Stimulated activated CD8-positive, alpha-beta memory T cell treated with anti-CD3 and anti-CD28 coated beads, Interleukin-4, amount 100 ng/mL, for 48 hours (primary cell): Measurements from ENCODE around the gene CCDC158.
"Not testable (repeated sequence)": the region's sequence is repeated elsewhere in the genome, so short reads cannot be mapped to it uniquely, and the experiment has no call there.

Experiments used
- DNase-seq: peaks from one replicate; pipeline ENCODE4 v3.0.0-alpha.2; 2020

CCDC158 gene

DNA sequence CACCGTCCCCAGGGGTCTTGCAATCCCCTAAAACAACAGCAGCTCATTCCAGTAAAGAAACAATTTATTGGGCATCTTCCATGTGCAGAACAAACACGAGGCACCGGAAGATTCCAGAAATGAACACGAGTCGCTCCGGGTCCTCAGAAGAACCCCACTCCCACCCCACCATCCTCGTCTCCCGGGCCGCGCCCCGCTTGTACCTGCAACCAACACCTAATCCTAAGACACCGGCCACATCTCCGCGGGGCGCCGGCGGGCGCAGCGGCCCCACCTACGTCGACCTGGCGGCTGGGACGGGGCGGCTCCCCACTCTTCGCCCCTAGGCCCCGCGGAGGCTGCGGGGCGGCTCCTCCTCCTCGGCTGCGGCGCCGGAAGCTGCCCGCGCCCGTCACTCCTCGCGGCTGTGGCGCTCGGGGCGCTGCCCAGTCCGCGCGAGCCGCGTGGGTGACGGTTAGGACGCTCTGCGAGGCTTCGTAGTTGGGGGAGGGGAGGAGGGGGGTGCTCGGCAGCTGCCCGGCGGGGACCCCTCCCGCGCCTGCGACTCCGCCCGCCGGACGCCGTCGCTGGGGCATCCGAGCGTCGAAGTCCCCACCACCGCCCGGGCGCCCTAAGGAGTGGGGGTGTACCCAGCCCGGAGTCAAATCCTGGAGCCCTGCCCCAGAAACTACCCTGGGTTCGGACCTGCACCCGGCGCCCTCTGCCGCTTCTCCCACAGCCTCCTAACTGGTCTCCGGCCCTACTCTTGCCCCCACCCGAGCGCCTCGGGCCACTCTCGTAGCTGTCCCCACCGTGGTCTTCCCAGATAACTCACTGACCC, at the start of gene CCDC158:
CCDC158 (minus strand) TSS at position 380 of the 820 bp plus-strand sequence. CDS start 17,934 bp downstream, outside the sequence.
- no peak for DNase-seq

DNA sequence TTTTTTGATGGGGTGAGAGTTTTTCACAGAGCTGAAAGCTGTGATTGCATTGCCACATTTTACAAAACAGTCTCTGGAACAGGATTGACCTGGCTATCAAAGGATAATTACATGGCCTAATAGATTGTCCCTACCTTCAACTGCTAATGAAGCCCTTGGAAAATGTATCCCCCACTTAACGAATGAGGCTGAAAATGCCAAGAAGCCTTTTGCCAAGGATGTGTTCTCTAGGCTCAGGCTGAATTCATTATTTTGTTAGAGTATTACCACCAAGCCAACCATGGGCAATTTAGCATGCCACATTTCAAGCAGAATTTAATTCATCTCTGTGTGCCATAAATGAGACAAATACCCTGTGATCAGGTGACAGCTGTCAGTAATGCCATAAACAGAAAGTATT, 49.6 kb upstream of the CCDC158 start:
- no peak for DNase-seq

DNA sequence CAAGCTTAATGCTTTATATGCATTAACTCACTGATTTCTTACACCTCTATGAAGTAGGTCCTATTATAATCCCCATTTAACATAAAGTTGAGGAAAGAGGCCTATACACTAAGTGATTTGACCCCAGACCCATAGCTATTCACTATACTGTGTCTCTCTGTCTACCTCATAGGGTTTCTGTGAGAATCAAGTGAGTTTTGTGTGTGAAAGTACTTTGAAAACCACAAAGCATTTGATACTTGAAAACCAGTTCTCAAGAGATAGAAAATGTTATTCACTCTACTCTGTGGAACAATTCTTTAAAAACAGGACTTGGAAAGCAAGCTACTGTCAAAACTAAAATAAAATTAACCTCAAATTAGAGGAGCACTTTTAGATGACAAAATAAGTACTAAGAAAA, 49.1 kb upstream of the CCDC158 start:
- no peak for DNase-seq

DNA sequence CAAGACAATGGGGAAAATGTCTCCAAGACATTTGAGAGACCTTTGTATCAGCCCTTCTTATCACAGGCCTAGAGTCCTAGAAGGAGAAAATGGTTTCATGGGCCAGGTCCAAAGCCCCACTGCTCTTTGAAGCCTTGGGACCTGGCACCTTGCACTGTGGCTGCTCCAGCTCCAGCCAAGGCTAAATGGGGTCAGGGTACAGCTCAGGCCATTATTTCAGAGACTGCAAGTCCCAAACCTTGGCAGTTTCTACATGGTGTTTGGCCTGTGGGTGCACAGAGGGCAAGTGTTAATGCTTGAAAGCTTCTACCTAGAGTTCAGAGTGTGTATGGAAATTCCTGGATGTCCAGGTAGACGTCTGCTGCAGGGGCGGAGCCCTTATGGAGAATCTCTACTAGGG, 42.6 kb upstream of the CCDC158 start:
- no peak for DNase-seq

DNA sequence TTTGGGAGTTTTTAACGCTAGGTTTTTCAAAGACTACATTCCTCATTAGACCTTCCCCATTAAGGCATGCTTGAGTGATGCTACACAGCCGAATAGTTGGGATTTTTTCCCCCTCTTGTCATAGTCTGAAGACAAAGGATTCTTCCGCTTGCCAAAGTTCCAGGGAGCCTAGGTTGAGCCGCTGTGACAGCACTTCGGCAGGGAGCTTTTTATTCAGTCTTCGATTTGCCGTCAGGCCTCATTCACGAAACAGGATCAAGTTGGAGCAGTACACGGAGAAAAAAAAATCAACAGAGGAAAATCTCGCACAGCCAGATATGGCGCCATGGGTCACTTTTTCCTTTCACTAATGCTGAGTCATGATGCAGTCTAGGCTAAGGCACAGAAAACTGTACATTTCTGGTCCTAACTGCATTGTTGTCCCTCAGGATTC, 38.4 kb upstream of the CCDC158 start:
- no peak for DNase-seq

DNA sequence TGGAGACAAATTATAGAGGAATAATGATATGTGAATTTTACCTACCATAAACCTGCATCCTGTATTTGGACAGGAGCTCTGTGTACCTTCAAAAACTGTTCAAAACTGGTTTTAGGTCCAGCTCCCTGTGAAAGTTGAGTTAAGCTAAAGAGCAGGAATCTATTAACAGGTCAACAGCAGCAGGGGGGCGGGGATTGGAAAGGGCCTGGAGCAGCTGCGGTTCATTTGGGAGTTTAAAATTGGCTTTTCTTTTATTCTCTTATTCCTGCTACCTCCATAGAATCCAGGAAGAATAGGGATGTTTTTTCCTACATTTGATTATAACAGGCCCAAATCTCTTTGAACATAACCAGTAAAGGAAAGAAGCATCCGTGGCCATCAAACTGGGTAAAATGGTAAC, 37.9 kb upstream of the CCDC158 start:
- no peak for DNase-seq

DNA sequence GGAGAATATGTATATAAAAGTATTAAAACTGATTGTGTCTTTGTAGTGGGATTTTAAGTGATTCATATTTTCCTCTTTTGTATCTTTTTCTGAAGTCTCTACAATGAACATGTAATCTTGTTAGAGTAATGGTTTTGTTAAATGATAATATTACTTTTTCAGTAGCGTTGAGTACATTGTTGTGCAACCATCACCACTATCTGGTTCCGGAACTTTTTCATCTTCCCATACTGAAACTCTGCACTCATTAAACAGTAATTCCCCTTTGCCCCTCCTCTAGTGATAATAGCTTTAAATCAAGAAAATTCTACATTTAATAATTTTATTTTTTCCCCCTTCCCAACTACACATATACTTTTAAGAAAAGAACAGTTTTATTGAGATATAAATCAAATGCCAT, 37.4 kb upstream of the CCDC158 start:
- DNase-seq = no peak

DNA sequence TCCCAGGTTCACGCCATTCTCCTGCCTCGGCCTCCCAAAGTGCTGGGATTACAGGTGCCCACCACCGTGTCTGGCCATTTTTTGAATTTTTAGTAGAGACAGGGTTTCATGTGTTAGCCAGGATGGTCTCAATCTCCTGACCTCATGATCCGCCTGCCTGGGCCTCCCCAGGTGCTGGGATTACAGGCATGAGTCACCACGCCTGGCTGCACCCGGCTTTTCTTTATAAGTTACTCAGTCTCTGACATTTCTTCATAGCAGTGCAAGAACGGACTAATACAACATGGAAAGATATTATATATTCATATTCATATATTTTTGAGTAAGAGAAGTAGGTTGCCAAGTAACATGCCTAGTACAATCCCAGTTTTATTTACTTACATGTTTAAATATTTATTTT, 36.9 kb upstream of the CCDC158 start:
- DNase-seq = no peak

DNA sequence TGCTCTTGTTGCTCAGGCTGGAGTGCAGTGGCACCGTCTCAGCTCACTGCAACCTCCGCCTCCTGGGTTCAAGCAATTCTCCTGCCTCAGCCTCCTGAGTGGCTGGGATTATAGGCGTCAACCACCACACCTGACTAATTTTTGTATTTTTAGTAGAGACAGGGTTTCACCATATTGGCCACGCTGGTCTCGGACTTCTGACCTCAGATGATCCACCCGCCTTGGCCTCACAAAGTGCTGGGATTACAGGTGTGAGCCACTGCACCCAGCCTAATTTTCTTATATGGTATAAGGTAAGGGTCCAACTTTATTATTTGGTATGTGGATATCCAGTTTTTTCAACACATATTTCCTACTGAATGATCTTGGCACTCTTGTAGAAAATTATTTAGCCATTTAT, 33.1 kb upstream of the CCDC158 start:
- DNase-seq = not testable (repeated sequence)

DNA sequence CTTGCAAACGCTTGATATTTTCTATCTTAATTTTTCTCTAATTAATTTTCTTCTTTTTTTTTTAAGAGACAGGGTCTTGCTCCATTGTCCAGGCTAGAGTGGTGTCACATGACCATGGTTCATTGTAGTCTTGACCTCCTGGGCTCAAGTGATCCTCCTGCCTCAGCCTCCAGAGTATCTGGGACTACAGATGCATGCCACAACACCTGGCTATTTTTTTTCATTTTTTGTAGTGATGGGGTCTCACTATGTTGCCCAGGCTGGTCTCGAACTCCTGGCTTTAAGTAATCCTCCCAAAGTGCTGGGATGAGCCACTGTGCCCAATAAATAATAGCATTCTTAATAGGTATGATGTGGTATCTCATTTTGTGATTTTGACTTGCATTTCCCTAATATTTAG, 32.3 kb upstream of the CCDC158 start:
- no peak for DNase-seq

DNA sequence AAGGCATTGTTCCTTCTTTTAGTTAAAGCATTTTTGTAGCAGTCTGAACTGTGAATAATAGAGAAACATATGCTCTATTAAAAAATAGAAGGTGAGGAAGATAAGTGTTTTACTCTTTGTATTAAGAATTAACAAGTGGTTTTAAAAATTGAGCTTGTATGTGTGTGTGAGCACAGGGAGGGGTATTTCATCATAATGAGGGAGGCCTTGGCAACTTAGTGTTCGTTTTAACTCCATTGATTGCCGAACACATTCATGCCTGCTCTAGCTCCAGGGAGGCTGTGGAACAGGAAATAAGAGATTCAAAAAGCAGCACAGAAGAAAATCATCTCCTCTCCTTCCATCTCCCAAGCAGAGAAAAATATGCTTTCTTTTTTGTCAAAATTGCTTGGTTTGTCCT, 28.9 kb upstream of the CCDC158 start:
- DNase-seq = no peak

DNA sequence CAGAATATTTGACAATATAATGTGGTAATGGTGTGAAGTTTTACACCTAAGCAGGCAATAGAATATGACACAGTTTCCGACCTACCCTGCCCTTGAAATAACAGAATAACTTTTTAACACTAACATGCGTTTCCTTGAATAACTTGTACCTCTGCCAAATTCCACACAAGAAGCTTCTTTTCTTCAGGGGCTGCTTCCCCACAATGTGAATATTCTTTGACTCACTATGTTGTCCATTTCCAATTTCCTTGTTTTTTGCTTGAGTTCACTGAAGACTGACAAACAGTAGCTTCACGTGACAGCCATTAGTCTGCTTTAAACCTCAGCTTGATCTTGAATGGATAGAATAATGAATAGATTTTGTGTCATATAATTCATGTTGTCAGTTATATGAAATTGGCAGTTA, 28.4 kb upstream of the CCDC158 start:
- DNase-seq = no peak

DNA sequence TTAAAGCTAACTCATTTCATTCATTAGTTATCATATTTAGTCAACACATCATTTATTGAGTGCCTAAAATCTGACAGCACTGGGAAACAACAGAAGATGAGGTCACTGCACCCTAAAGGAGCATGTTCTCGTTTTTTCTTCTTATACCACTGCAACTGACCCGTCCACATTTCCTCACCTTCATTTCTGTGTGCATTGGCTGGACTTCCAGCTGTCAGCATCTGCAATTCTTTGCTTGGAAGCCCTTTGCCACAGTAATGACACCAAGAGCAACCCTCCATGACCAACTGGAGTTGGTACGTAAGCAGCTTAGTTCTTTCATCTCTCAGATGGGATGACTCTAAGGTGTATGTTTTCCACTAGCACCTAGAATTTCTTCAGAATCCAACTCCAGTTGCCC, 27.3 kb upstream of the CCDC158 start:
- no peak for DNase-seq

DNA sequence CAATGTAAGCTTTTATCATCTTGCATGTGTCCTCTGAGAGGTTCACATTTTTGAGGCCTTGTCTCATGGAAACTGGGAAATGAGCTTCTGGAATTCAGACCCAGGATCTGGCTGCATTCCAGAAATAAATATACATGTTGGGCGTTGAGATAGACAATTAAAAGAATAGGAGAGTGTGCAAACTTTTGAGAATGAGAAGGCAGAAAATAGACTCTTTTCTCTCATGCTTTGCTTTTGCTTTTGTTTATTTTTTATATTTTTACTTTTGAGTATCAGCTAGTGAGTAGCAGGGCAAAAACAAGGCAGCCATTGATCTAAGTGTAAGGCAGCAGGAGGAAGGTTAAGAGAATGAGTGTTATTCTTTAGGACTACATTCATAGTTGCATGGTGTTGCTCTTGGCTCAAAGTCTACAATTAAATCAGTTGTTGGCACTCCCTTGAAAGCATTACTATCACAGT, 26.5 kb upstream of the CCDC158 start:
- no peak for DNase-seq

DNA sequence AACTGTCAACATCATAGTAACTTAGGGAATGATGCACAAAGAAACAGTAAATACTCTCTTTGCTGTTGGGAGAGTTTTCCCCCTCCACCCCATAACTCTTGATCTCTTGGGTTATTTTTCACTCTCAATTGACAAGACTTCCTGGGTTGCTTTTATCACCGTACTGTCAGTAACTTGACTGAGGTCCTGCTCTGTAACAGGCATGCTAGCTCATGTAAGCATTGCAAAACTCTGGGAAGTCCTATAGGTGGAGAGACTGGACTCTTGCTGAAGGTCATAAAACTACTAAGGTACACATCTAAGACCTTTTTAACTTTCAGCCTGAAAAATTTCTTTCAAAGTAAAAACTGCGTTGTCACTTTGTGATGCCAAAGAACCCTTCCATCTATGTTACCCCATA, 25.0 kb upstream of the CCDC158 start:
- no peak for DNase-seq

DNA sequence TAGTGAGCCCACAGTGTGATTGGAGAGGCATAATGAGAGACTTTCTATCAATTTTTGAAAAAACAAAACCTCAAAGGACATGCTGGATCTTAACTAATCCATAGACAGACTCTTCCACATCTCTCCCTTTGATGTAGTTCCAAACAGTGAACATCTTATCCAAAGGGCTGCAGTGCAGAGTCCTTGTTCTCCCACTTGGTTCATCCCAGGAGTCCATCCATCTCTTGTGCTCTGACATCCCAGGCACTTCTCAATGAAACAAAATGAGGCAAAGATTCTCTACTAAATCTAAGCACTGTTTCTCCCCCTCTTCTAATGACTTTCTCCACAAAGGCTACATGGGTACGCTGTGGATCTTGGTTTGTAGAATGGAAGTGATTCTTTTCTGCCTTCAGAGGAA, 22.4 kb upstream of the CCDC158 start:
- no peak for DNase-seq

DNA sequence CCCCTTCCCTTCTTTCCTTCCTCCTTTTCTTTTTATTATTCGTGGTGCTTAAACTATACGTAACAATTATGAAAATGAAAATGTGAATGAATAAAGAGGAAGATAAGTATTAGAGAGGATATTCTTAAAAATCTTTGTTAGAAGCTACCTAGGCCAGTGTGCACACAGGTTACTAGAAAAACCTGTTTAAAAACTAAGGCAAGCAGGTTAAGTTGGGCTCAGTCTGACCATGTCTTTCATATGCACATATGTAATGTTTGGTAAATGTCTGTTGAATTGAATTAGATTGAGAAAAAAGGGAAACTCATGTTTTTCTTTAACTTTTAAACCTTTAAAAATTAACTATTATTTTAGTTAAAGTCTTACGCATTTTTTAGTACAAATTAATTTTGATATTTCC, 21.9 kb upstream of the CCDC158 start:
- DNase-seq = no peak

DNA sequence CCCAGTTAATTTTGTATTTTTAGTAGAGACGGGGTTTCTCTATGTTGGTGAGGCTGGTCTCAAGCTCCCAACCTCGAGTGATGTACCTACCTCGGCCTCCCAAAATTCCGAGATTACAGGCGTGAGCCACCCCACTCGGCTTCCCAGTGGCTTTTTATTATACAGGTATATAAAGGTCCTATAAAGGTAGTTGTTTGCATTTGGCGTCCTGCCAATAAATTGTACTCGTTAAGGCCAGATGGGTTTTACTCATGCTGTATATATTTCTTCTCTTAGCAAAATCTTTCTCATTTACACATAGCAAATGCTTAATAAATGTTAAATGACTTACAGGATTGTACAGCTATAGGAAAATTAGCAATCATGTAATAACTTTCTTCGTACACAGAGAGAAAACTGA, 20.9 kb upstream of the CCDC158 start:
- DNase-seq = no peak

DNA sequence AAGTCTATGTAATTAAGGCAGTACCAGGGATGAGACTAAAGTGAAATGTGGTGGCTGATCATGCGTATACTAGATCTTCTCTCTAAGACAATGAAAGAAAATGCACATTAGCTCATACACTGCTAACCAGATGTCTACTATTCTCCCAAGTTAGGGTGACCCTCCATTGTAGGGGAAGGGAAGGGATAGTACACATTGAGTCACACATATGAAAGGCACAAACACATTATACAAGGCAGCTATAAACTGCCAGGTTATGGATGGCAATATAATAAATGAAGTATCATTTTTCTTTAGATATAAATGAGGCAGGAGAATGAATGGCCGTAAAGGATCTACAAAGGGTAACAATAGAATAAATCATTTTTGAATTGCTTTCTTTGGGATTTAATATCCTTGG, 18.6 kb upstream of the CCDC158 start:
- DNase-seq = no peak

DNA sequence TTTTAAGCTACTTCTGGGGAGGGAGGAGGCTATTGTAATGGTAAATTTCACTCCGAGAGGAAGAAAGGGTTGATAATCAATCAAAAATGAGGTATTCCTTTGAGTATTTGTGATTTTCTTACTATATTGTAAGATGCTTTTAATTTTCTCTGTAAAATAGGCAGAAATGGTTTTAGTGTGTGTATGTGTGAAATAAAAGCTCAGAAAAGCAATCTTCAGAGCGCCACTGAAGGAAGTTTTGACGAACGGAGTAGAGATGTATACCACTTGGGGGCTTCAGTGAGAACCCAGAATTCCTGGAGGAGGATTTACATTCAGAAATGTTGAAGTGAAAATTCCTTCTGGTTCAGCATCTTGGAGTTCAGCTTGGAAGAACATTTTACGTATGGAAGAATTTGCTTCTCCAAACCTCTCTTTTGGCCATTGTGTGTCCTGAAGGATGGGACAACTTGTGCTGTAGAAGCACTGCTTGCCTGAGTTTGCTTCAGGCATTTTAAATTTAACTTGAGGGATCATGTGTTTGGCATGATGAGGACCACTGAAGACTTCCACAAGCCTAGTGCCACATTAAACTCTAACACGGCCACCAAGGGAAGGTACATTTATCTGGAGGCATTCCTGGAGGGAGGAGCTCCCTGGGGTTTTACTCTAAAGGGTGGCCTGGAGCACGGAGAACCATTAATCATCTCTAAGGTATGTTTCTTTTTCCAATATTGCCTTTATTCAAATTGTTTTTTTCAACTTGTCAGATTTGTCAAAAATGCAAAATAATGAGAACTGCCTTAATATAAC, 14.8 kb upstream of the CCDC158 start:
- DNase-seq = no peak

DNA sequence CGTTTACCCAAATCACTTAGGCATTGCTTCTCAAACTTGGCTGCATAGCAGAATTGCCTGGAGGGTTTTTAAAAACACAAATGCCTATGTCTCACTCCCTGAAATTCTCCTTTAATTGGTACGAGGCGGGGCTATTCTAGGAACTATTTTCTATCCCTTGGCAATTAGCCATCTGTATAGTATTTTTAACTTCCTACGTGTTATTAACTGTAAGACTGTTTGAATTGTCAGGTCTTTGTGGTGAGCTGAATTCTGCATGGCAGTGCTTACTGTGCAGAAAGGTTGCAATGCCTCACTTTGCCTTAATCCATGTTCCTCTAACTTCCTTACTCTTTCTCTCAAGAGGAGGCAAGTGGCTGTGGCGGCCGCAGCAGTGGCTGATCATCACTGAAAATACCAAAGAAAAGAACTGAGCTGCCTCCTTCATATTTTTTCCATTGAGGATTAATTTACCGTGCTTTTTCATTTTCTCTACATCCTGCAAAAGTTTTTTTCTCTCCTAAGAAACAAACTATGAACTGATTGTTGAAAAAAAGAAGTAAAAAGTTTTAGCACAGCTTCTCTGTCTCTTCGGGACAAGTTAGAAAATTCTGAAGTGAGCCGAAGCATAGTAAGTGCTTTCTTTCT, 14.1 kb upstream of the CCDC158 start, which contains the start of gene SHROOM3:
SHROOM3 (plus strand) TSS at position 329 of the 627 bp plus-strand sequence. CDS start 824 bp downstream, outside the sequence.
- no peak for DNase-seq

DNA sequence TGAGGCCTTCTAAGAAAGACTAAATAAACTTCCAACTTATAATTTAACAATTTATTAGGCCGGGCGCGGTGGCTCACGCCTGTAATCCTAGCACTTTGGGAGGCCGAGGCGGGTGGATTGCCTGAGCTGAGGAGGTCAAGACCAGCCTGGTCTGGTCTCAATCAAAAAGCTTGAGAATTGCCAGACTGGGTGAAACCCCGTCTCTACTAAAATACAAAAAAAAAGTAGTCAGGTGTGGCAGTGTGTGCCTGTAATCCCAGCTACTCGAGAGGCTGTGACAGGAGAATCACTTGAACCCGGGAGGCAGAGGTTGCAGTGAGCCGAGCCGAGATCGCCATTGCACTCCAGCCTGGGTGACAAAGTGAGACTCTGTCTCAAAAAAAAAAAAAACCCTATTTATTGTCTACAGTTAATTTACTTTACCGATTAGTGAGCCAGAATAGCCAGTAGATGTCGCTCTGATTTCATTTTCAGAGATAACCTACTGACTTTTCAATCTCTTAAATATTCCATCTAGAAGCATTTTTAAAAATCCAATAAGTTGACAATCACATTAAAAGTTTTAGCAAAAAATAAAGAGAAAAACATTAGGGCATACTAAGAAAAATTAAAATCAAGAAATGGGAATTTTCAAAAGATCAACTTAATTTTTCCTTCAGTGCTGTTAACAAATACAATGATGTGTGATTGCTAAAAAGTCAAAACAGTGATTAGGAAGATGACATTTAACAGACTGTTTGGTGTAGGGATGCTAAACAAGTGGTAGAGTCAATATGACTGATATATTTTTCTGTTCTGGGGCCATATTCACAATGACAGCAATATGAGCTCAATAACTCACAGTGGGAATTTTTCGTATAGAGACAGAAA, 9.8 kb upstream of the CCDC158 start:
- DNase-seq = no peak

DNA sequence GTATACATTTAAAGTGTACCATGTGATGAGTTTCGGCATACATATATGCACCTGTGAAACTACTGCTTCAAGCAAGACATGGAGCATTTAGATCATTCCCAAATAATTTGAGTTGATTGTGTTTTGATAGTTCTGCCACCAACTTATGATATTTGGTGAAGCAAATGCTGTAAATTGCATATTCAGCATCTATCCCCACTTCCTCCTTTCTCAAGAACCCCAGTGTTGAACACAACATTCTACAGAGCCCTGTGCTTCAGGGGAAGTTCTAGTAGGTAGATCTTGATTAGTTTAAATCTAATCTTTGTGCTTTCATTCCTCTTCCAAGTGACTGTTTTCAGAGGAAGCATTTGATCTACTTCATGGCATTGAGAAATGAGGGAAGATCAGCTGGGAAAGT, 8.7 kb upstream of the CCDC158 start:
- DNase-seq = no peak
